CD4-positive, alpha-beta T cell (primary cell): ENCODE measurements around the gene GPR180. TPM values are rescaled to one million over a fixed set of nuclear protein-coding genes. Genes with fewer than 3 reads are reported as not detected.

ENCODE experiments used
- ATAC-seq: fragments of 200-7000 bp; cut with Tn5 transposase; one replicate; pipeline ENCODE4 v1.10.0; 2022; ENCODE audit warnings: mild to moderate bottlenecking; ENCODE audit not compliant: poor library complexity
- CTCF ChIA-PET: fragments of 350-600 bp; sonication (Branson Sonifier 250); formaldehyde crosslinking; loops from one replicate; lab custom pipeline; 2021; ENCODE audit warnings: antibody characterized with exemption, inconsistent platforms; lab: Charles Lee
- POLR2A ChIA-PET: fragments of 350-600 bp; sonication (Branson Sonifier 250); formaldehyde crosslinking; loops from one replicate; lab custom pipeline; 2021; ENCODE audit warnings: antibody characterized with exemption, inconsistent platforms; lab: Charles Lee
- DNase-seq, 14 experiments: peaks; one replicate each; pipeline ENCODE4 v3.0.0-alpha.2; 2013 to 2020; ENCODE audit warnings: mixed read lengths in 2 of 14
- H3K27ac ChIP-seq, 2 donors: one replicate each; pipeline versions ENCODE4 v1.5.1 to v1.7.0; 2013; ENCODE audit warnings: low read length in 2 of 2, low read depth in 1 of 2, mild to moderate bottlenecking in 1 of 2
- H3K27me3 ChIP-seq, 2 experiments: 1 replicate in 1 of 2; 2 replicates in 1 of 2; pipeline versions ENCODE4 v1.6.1 to v1.7.0; 2013; ENCODE audit warnings: low read length in 2 of 2, control low read depth in 1 of 2, mild to moderate bottlenecking in 1 of 2, moderate library complexity in 1 of 2; ENCODE audit not compliant: insufficient read depth in 2 of 2, control insufficient read depth in 1 of 2
- H3K36me3 ChIP-seq: one replicate; pipeline ENCODE4 v1.6.1; 2013; ENCODE audit warnings: low read length, control low read depth; ENCODE audit not compliant: insufficient read depth
- H3K4me1 ChIP-seq: one replicate; pipeline ENCODE4 v1.6.1; 2013; ENCODE audit warnings: low read length, control low read depth; ENCODE audit not compliant: insufficient read depth
- H3K4me3 ChIP-seq: one replicate; pipeline ENCODE4 v1.5.1; 2013; ENCODE audit warnings: mild to moderate bottlenecking, low read length, moderate library complexity
- H3K9me3 ChIP-seq, 2 experiments: 1 replicate in 1 of 2; 2 replicates in 1 of 2; pipeline versions ENCODE4 v1.6.1 to v1.7.0; 2013; ENCODE audit warnings: low read length in 2 of 2, mild to moderate bottlenecking in 2 of 2, control low read depth in 1 of 2, moderate library complexity in 1 of 2; ENCODE audit not compliant: control insufficient read depth in 1 of 2, insufficient read depth in 1 of 2
- H3K27ac Mint-ChIP-seq: one replicate; pipeline ENCODE4 v1.8.0; 2020; ENCODE audit warnings: mixed read lengths
- H3K27me3 Mint-ChIP-seq: one replicate; pipeline ENCODE4 v1.8.0; 2021; ENCODE audit warnings: mixed read lengths
- H3K36me3 Mint-ChIP-seq: one replicate; pipeline ENCODE4 v1.8.0; 2021; ENCODE audit warnings: low read depth, mixed read lengths
- H3K4me1 Mint-ChIP-seq: one replicate; pipeline ENCODE4 v1.8.0; 2021; ENCODE audit warnings: low read depth, mixed read lengths
- H3K4me3 Mint-ChIP-seq: one replicate; pipeline ENCODE4 v1.8.0; 2020; ENCODE audit warnings: mild to moderate bottlenecking, mixed read lengths
- H3K9me3 Mint-ChIP-seq: one replicate; pipeline ENCODE4 v1.8.0; 2020; ENCODE audit warnings: mixed read lengths
- intact Hi-C, 2 experiments: fragments of 100-400 bp; cut with DNase I in 1 of 2; cut with micrococcal nuclease in 1 of 2; formaldehyde crosslinking; loops; one replicate each; pipeline versions ENCODE4 v1.15.1 to v1.9.0; 2023 to 2025; cut with DNase I, micrococcal nuclease
- total RNA-seq, 174 experiments: library from RNA in 2 of 174; stranded (reverse) in 2 of 174; gene quantifications; one replicate each; pipeline ENCODE4 v1.2.3 and lab custom pipeline; 2021 to 2026
- TF ChIP-seq, protein P1 (sequence below): fragments of 200-600 bp; IDR thresholded peaks from one replicate; pipeline ENCODE4 v1.8.0; 2022; ENCODE audit warnings: antibody characterized with exemption, mild to moderate bottlenecking

The GPR180 gene
- total RNA-seq, 2 experiments from 2014 or later = 0.80 to 0.92 TPM

- Histone ChIP-seq H3K4me3 (no peak overlapping the region), H3K27ac (no peak overlapping the region), H3K9me3 (no peaks in the 10 kb centered on the region), H3K27me3 (no peaks in the 10 kb centered on the region), H3K4me1 (no peaks in the 10 kb centered on the region), H3K36me3 (no peaks in the 10 kb centered on the region)
- intact Hi-C loops = no loop called here
- DNase-seq (no peak), ATAC-seq (no peak)
- Mint-ChIP-seq H3K36me3 (no peaks in the 10 kb centered on the region), H3K27ac (no peak overlapping the region), H3K27me3 (peaks cover 27% of the 10 kb centered on the region), H3K9me3 (no peaks in the 10 kb centered on the region), H3K4me3 (no peak overlapping the region), H3K4me1 (peaks cover 7% of the 10 kb centered on the region)
- ChIA-PET CTCF (no interaction called here), POLR2A (interaction anchor here (0.7 kb wide), 1 partner anchor 737 kb away, joined by 3 read pairs; no protein-coding TSS in a partner anchor)
- TF ChIP-seq, protein P1, sequence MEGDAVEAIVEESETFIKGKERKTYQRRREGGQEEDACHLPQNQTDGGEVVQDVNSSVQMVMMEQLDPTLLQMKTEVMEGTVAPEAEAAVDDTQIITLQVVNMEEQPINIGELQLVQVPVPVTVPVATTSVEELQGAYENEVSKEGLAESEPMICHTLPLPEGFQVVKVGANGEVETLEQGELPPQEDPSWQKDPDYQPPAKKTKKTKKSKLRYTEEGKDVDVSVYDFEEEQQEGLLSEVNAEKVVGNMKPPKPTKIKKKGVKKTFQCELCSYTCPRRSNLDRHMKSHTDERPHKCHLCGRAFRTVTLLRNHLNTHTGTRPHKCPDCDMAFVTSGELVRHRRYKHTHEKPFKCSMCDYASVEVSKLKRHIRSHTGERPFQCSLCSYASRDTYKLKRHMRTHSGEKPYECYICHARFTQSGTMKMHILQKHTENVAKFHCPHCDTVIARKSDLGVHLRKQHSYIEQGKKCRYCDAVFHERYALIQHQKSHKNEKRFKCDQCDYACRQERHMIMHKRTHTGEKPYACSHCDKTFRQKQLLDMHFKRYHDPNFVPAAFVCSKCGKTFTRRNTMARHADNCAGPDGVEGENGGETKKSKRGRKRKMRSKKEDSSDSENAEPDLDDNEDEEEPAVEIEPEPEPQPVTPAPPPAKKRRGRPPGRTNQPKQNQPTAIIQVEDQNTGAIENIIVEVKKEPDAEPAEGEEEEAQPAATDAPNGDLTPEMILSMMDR = no peak
Observed at GRCh38 chr13:94659598-94659946, 57.9 kb downstream of the GPR180 start.

DNA sequence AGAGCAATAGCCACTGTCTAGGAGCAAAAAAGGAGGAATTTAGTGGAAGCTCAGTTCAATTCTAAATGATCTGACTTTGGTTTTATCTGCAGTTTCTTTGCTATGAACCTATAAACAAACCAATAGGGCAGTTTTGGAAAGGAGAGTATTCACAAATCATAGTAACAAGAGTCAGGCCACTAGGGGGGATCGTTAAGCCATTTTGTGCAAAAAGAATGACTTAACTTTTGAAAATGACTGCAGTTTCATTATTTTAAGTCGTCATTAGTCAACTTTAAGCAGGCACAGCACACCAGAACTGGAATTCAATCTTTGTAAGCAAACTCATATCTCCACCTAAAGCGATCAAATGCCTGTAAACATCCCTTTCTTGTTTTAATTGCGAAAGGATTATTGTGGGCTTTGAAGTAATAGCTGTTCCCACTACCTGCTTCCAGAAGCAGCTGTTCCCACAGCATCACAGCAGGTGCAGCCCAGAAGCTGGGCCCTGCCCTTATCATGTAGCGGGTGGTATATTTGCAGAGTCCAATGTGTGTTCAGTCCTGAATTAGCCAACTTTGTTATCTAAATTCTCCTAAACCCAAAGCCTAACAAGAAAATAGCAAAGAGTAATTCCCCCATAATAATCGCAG lies 59.2 kb downstream of the GPR180 start:
- H3K9me3 ChIP-seq = no peaks in the 10 kb centered on the region
- no peaks in the 10 kb centered on the region for H3K4me1 ChIP-seq
- no peak for DNase-seq
- Mint-ChIP-seq H3K4me3 (no peak overlapping the region), H3K27me3 (peaks cover 27% of the 10 kb centered on the region), H3K9me3 (no peaks in the 10 kb centered on the region), H3K36me3 (no peaks in the 10 kb centered on the region), H3K27ac (no peak overlapping the region), H3K4me1 (peaks cover 7% of the 10 kb centered on the region)
- intact Hi-C loops = no loop called here
- POLR2A ChIA-PET = no interaction called here
- CTCF ChIA-PET = no interaction called here
- H3K36me3 ChIP-seq = no peaks in the 10 kb centered on the region
- no peak for ATAC-seq
- no peak overlapping the region for H3K27ac ChIP-seq
- H3K27me3 ChIP-seq = no peaks in the 10 kb centered on the region
- TF ChIP-seq, protein P1 = no peak
- no peak overlapping the region for H3K4me3 ChIP-seq

DNA sequence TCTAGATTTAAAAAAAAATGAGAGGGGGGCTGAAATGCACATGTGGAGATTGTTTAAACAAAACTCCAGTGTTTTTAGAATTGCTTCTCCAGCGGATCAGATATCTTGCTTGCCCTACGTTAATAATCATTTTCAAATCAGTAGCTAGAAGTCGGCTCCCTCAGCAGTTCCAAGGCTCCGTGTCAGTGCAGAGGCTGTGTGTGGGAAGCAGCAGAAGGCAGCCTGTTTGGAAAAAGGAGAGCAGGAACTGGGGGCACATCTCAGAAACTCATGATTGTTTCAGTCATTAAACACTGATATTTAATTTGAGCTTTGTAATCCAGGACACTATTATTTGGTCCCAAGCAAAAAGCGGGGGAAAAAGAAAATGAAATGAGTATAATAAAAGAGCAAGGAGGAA lies 59.7 kb downstream of the GPR180 start:
- ChIA-PET POLR2A (interaction anchor here (0.7 kb wide), 1 partner anchor 748 kb away, joined by 3 read pairs; no protein-coding TSS in a partner anchor), CTCF (interaction anchor here (0.9 kb wide), 1 partner anchor 10 kb away, joined by 3 read pairs; no protein-coding TSS in a partner anchor)
- Mint-ChIP-seq H3K4me1 (peaks cover 7% of the 10 kb centered on the region), H3K4me3 (no peak overlapping the region), H3K9me3 (no peaks in the 10 kb centered on the region), H3K27ac (no peak overlapping the region), H3K36me3 (no peaks in the 10 kb centered on the region), H3K27me3 (peaks cover 27% of the 10 kb centered on the region)
- no peaks in the 10 kb centered on the region for H3K4me1 ChIP-seq
- H3K27ac ChIP-seq = no peak overlapping the region
- H3K4me3 ChIP-seq = no peak overlapping the region
- TF ChIP-seq, protein P1 = no peak
- intact Hi-C loops = no loop called here
- H3K27me3 ChIP-seq = no peaks in the 10 kb centered on the region
- no peaks in the 10 kb centered on the region for H3K9me3 ChIP-seq
- ATAC-seq (no peak), DNase-seq (no peak)
- H3K36me3 ChIP-seq = no peaks in the 10 kb centered on the region
